GM21390 (cell line): ENCODE data around the gene ORM2.
"Not testable (repeated sequence)": the region's sequence is repeated elsewhere in the genome, so short reads cannot be mapped to it uniquely, and the experiment has no call there.

Experiments
- ATAC-seq: cut with Tn5 transposase; IDR thresholded peaks from one replicate; pipeline ENCODE4 v1.9.1; 2021; ENCODE audit not compliant: unreplicated experiment

The ORM2 gene

GRCh38 chr9:114313186-114313585 lies 16.5 kb upstream of the ORM2 start:
- no peak for ATAC-seq

GRCh38 chr9:114314256-114314867 lies 15.3 kb upstream of the ORM2 start:
- no peak for ATAC-seq

GRCh38 chr9:114314881-114315722 lies 14.6 kb upstream of the ORM2 start:
- ATAC-seq, result no peak

- no peak for ATAC-seq
These were observed 13.8 kb upstream of the ORM2 start for GRCh38 chr9:114315723-114316363.

GRCh38 chr9:114316605-114317230 lies 13.0 kb upstream of the ORM2 start:
- no peak for ATAC-seq

GRCh38 chr9:114317665-114318357 lies 11.9 kb upstream of the ORM2 start:
- ATAC-seq, result no peak

GRCh38 chr9:114318416-114318815 lies 11.3 kb upstream of the ORM2 start:
- no peak for ATAC-seq

- ATAC-seq, result no peak
These were observed 10.5 kb upstream of the ORM2 start for GRCh38 chr9:114319147-114319546.

- not testable (repeated sequence) for ATAC-seq
These were observed 9.0 kb upstream of the ORM2 start for GRCh38 chr9:114320710-114321109.

GRCh38 chr9:114321759-114322158 lies 7.9 kb upstream of the ORM2 start:
- no peak for ATAC-seq

GRCh38 chr9:114322160-114322818 lies 7.4 kb upstream of the ORM2 start:
- not testable (repeated sequence) for ATAC-seq

- not testable (repeated sequence) for ATAC-seq
These were observed 6.7 kb upstream of the ORM2 start, which contains the start of gene ORM1 for GRCh38 chr9:114322831-114323531. TSS of gene ORM1 (plus strand) at chr9:114323098. CDS start at chr9:114323134, 36 bp downstream.

GRCh38 chr9:114323849-114324248 lies 5.8 kb upstream of the ORM2 start:
- ATAC-seq, result not testable (repeated sequence)

- no peak for ATAC-seq
These were observed 5.2 kb upstream of the ORM2 start for GRCh38 chr9:114324492-114324891.

GRCh38 chr9:114324965-114325364 lies 4.7 kb upstream of the ORM2 start:
- ATAC-seq, result not testable (repeated sequence)

GRCh38 chr9:114325684-114326254 lies 3.9 kb upstream of the ORM2 start:
- not testable (repeated sequence) for ATAC-seq

- ATAC-seq, result no peak
These were observed 1.9 kb upstream of the ORM2 start for GRCh38 chr9:114327749-114328148.

- not testable (repeated sequence) for ATAC-seq
These were observed 1.3 kb upstream of the ORM2 start for GRCh38 chr9:114328357-114328820.
